A673 (cell line): ENCODE measurements around the gene CHTF18. TPM values are rescaled to one million over a fixed set of nuclear protein-coding genes. Genes with fewer than 3 reads are reported as not detected.
"Not testable (repeated sequence)": the region's sequence is repeated elsewhere in the genome, so short reads cannot be mapped to it uniquely, and the experiment has no call there.

ENCODE experiments used
- BruUV-seq: library from RNA; stranded (reverse); fragments of 400-500 nt; replicated peaks from 2 replicates; lab custom pipeline; 2021; lab: Mats Ljungman, UMichigan
- CTCF ChIA-PET: fragments of 300-600 bp; sonication (Branson Sonifier 250); formaldehyde crosslinking; loops from one replicate; lab custom pipeline; 2022; ENCODE audit warnings: antibody characterized with exemption; lab: Charles Lee
- POLR2A ChIA-PET: fragments of 300-600 bp; sonication (Branson Sonifier 250); formaldehyde crosslinking; loops from one replicate; lab custom pipeline; 2022; ENCODE audit warnings: antibody characterized with exemption; ENCODE audit not compliant: low non-redundant PET; lab: Charles Lee
- DNase-seq: peaks from one replicate; pipeline ENCODE4 v3.0.0-alpha.2; 2015; ENCODE audit warnings: low spot score
- H3K27ac ChIP-seq: fragments of 200-600 bp; sonication (generic); 2 replicates; pipeline ENCODE4 v1.5.1; 2016; ENCODE audit warnings: mixed run types, low read depth, mild to moderate bottlenecking, mixed read lengths, antibody characterized with exemption, low read length; ENCODE audit not compliant: poor library complexity, severe bottlenecking
- H3K27me3 ChIP-seq: fragments of 200-600 bp; sonication (generic); replicated peaks from 2 replicates; pipeline ENCODE4 v1.6.1; 2017; ENCODE audit warnings: mixed run types, low read depth, mild to moderate bottlenecking, mixed read lengths, antibody characterized with exemption, low read length; ENCODE audit not compliant: insufficient read depth, poor library complexity
- H3K36me3 ChIP-seq: fragments of 200-600 bp; sonication (generic); 2 replicates; pipeline ENCODE4 v1.6.1; 2016; ENCODE audit warnings: mixed run types, mild to moderate bottlenecking, mixed read lengths, antibody characterized with exemption, low read length; ENCODE audit not compliant: insufficient read depth, poor library complexity, severe bottlenecking
- H3K4me1 ChIP-seq: fragments of 200-600 bp; sonication (generic); 2 replicates; pipeline ENCODE4 v1.6.1; 2017; ENCODE audit warnings: mixed run types, mild to moderate bottlenecking, mixed read lengths, antibody characterized with exemption, low read length; ENCODE audit not compliant: insufficient read depth, poor library complexity, severe bottlenecking
- H3K4me3 ChIP-seq: fragments of 200-600 bp; sonication (generic); 2 replicates; pipeline ENCODE4 v1.5.1; 2016; ENCODE audit warnings: low read depth, mixed run types, mild to moderate bottlenecking, mixed read lengths, low read length; ENCODE audit not compliant: poor library complexity, severe bottlenecking
- H3K9me3 ChIP-seq: fragments of 200-600 bp; sonication (generic); 2 replicates; pipeline ENCODE4 v1.6.1; 2016; ENCODE audit warnings: mixed run types, low read depth, mild to moderate bottlenecking, mixed read lengths, antibody characterized with exemption, low read length; ENCODE audit not compliant: poor library complexity, severe bottlenecking
- EZH2 ChIP-seq: fragments of 200-600 bp; sonication (generic); IDR thresholded peaks from 2 replicates; pipeline ENCODE4 v1.6.1; 2017; ENCODE audit warnings: borderline replicate concordance, low read depth, mild to moderate bottlenecking, mixed read lengths, antibody characterized with exemption, low read length; ENCODE audit not compliant: poor library complexity, severe bottlenecking
- intact Hi-C: fragments of 100-400 bp; cut with micrococcal nuclease; formaldehyde crosslinking; loops from one replicate; pipeline ENCODE4 v1.10.0; 2022; ENCODE audit not compliant: unreplicated experiment
- total RNA-seq: library from RNA; stranded (reverse); gene quantifications from 2 replicates; pipeline ENCODE4 v1.2.3, GENCODE V29; 2021
- TF ChIP-seq, protein P1 (sequence below): fragments of 300-800, 200-600 bp; sonication (generic); conservative IDR thresholded peaks from 2 replicates; pipeline ENCODE4 v1.5.1; 2017; ENCODE audit warnings: low read depth, mild to moderate bottlenecking, antibody characterized with exemption, low read length, moderate library complexity, mixed read lengths

Gene CHTF18
- total RNA-seq, 1 experiment from 2014 or later = 125 TPM

DNA sequence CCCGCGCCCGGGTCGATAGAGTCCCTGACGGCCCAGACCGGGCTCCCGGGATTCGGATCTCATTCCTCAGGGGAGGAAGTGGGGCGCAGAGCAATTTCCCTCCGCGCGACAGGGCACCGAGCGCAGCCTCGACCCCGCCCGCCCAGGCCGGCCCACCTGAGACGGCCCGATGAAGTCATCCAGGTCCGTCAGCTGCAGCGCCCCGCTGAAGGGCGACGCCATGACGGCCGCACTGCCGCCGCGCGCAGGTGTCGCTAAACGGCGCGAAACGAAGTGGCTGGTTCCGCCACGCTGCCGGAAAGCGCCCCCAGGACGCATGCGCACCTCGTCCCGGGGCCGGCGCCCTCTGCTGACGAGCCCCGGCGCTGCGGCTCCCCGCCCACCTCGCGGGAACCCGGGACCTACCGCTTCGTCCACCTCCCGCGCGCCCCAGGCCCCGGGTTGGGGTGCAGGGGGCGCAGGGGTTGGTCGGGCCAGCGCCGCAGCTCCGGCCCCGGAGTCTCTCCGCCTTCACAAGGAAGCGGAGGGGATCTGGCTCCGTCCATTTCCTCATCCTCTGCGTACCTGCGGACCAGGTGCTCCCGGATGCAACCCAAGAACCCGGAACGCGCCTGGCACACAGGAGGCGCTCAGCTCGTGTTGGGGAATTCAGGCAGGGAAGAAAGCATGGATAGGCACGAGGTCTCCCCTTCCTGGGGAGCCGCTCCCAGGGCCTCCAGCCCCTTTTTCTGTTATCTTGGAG is 47.5 kb upstream of the CHTF18 start, which contains the start of gene CIAO3:
Gene CIAO3 (minus strand): TSS at position 234 of the 742 bp plus-strand sequence. CDS start 12 bp downstream, at position 222.
- peak; percentile 92 for DNase-seq
- H3K4me3 ChIP-seq = peak within 1 kb of the TSS; percentile 100
- no TSS peak for BruUV-seq
- CTCF ChIA-PET = interaction anchor here (0.5 kb wide), 1 partner anchor 8 kb away, joined by 3 read pairs; no protein-coding TSS in a partner anchor
- peak within 1 kb of the TSS; percentile 83 for H3K27ac ChIP-seq
- no peaks in the 10 kb centered on the region for H3K27me3 ChIP-seq
- no peaks in the 10 kb centered on the region for H3K9me3 ChIP-seq
- peaks cover 11% of the 10 kb centered on the region for H3K36me3 ChIP-seq
- peaks cover 5% of the 10 kb centered on the region for H3K4me1 ChIP-seq
- POLR2A ChIA-PET = no interaction called here
- TF ChIP-seq EZH2 = no peak
- TF ChIP-seq, protein P1, sequence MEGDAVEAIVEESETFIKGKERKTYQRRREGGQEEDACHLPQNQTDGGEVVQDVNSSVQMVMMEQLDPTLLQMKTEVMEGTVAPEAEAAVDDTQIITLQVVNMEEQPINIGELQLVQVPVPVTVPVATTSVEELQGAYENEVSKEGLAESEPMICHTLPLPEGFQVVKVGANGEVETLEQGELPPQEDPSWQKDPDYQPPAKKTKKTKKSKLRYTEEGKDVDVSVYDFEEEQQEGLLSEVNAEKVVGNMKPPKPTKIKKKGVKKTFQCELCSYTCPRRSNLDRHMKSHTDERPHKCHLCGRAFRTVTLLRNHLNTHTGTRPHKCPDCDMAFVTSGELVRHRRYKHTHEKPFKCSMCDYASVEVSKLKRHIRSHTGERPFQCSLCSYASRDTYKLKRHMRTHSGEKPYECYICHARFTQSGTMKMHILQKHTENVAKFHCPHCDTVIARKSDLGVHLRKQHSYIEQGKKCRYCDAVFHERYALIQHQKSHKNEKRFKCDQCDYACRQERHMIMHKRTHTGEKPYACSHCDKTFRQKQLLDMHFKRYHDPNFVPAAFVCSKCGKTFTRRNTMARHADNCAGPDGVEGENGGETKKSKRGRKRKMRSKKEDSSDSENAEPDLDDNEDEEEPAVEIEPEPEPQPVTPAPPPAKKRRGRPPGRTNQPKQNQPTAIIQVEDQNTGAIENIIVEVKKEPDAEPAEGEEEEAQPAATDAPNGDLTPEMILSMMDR = peak; percentile 87
- intact Hi-C loops = no loop called here

DNA sequence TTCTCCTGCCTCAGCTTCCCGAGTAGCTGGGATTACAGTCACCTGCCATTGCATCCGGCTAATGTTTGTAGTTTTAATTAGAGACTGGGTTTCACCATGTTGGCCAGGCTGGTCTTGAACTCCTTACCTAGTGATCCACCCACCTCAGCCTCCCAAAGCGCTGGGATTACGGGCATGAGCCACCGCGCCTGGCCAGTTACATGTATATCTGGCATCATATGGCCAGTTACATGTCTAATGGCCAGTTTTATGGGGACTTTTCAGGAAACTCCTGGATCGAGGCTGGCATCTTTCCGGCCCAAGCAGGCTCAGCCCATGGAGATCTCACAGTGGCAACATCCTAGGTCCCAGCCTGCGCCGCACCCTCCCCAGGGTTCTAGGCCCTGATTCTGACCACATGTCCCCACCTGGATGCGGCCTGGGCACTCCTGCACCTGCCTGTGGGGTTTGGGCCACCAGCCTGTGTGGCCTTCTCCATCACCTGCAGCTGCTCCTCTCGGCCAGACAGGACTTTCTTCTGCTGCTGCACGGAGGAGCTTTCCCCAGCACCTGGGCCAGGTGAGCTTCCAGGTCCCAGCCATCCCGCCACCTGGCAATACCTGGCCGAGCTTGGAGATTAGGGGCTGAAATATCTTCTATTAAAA is 46.3 kb upstream of the CHTF18 start:
- ChIA-PET CTCF (interaction anchor here (0.6 kb wide), 1 partner anchor 23 kb away, joined by 8 read pairs; no protein-coding TSS in a partner anchor), POLR2A (no interaction called here)
- Histone ChIP-seq H3K4me3 (no peak overlapping the region), H3K27me3 (no peaks in the 10 kb centered on the region), H3K9me3 (no peaks in the 10 kb centered on the region), H3K27ac (no peak overlapping the region), H3K36me3 (peaks cover 6% of the 10 kb centered on the region), H3K4me1 (peaks cover 5% of the 10 kb centered on the region)
- intact Hi-C loops = no loop called here
- no peak for DNase-seq
- TF ChIP-seq, protein P1 = no peak
- no peak for TF ChIP-seq EZH2
- BruUV-seq = no TSS peak

DNA sequence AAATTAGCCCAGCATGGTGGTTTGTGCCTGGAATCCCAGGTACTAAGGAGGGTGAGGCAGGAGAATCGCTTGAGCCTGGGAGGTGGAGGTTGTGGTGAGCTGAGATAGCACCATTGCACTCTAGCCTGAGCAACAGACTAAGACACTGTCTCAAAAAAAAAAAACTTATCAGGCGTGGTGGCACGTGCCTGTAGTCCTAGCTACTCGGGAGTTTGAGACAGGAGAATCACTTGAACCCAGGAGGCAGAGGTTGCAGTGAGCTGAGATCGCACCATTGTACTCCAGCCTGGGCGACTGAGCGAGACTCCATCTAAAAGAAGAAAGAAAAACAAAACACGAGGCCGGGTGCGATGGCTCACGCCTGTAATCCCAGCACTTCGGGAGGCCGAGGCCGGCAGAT is 45.5 kb upstream of the CHTF18 start:
- H3K36me3 ChIP-seq, H3K4me3 ChIP-seq, intact Hi-C loops, POLR2A ChIA-PET, H3K27ac ChIP-seq, CTCF ChIA-PET, H3K27me3 ChIP-seq, DNase-seq, H3K4me1 ChIP-seq, BruUV-seq, H3K9me3 ChIP-seq: not testable (repeated sequence)
